Measurements from ENCODE around the gene CLASP2.
A peak's percentile ranks its signal among the peaks of the same experiment; 100 is the strongest.
"Not testable (repeated sequence)": the region's sequence is repeated elsewhere in the genome, so short reads cannot be mapped to it uniquely, and the experiment has no call there.

The CLASP2 gene

DNA sequence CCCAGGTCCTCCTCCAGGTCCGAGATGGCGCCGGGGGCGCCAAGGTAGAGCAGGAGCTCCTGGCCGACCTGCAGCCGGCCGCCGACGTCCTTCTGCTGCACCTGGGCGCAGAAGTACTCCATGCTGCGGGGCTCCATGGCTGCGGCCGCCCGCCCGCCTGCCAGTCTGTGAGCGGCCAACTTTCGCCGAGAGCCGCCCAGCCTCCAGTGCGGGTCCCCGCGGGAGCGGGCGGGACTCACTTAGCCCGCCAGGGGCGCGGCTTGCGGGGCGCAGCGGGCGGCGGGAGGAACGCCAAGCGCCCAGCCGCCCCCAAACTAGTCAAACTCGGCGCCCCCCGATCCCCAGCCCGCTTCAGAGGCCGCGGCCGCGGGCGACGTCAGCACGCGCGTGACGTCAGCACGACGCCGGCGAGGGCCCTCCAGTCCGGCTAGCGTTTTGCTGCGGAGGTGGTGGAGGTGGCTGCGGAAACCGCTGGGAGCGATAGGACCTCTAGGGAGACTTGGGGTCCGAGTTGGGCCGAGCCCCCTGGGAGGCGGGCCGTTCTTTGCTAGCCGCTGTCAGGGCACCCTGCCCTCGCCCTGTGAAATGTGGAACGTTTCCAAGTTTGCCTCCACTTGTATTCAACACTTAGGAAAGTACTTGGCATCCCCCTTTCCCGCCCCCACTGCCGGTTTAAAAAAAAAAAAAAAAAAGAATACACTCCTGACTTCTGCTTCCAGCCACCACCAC, at the start of gene CLASP2:
Gene CLASP2 (minus strand): TSS at position 389 of the 729 bp plus-strand sequence. CDS start 252 bp downstream, at position 137.
- peak; percentile 70 to 84 for DNase-seq

DNA sequence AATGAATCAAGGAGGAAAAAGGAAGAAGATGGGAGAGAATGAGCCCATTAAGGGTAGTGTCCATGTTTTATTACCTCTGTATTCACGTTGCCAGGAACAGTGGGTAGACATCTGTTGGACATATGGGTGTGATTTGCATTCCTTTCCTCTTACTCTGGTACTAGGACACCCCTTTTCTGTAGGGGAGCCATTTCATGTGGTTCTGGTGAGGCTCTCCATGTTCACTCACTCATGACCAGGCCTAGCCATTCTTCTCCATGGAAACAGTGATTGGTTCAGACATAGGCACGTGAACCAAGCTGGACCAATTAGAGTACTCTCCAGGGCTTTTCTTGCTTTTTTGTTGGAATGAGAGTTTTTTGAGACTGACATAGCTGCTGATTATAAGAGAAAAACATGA, 40.8 kb upstream of the CLASP2 start:
- no peak for DNase-seq

DNA sequence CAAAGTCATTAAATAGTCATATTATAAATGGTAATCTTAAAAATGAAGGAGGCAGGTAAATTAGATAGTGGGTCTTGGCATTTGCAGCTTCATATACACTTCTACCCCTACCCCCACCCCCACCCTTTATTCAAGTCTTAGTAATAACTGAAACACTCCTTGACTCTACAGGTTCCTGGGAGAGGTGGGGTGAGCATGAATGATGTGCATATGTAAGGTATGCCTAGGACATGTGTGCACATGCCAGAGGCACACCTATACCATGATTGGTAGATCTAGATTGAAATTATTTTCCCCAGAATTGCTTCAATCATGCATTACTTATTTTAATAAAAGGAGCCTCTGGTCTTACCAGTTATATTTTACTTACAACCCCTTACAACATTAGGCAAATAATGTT, 40.2 kb upstream of the CLASP2 start:
- DNase-seq = no peak

DNA sequence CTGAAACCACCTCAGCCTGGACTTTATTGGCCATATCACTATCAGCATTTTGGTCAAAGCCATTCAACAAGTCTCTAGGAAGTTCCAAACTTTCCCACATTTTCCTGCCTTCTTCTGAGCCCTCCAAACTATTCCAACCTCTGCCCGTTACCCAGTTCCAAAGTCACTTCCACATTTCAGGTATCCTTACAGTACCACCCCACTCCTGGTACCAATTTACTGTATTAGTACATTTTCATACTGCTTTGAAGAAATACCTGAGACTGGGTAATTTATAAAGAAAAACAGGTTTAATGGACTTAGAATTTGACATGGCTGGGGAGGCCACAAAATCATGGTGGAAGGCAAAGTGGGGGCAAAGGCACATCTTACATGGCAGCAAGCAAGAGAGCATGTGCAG, 36.3 kb upstream of the CLASP2 start:
- DNase-seq = not testable (repeated sequence)

DNA sequence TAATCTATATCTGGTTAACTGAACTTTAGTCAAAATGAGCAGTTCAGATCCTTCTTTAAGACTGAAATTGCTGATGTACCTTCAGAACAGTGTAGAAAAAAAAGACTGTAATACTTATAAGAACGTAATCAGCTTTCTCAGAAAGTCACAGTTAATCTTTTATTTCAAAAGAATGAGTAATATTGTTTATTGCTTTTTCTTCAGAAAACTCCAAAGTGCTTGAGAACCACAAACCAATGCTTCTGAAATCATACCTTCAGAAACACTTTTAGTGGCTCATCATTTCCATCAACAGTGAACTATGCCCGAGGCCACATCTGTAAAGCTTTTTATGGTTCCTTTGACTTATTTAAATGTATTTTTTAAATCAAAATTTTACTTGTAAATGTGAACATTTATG, 33.3 kb upstream of the CLASP2 start:
- DNase-seq = no peak

DNA sequence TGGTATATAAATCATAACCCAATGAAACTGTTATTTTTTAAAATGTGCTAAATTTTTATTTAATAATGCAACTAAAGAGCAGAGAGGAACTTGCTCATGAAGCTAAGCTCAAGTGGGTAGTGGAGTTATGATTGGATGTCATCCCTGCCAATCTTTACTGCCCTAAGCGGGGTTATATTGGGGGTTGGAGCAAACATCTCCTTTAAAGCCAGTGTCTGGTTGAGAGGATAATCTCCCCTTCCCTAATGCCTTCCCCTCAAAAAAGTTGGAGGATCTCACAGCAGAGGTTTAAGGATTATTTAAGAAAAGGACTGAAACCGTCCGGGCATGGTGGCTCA, 32.1 kb upstream of the CLASP2 start:
- DNase-seq = no peak

DNA sequence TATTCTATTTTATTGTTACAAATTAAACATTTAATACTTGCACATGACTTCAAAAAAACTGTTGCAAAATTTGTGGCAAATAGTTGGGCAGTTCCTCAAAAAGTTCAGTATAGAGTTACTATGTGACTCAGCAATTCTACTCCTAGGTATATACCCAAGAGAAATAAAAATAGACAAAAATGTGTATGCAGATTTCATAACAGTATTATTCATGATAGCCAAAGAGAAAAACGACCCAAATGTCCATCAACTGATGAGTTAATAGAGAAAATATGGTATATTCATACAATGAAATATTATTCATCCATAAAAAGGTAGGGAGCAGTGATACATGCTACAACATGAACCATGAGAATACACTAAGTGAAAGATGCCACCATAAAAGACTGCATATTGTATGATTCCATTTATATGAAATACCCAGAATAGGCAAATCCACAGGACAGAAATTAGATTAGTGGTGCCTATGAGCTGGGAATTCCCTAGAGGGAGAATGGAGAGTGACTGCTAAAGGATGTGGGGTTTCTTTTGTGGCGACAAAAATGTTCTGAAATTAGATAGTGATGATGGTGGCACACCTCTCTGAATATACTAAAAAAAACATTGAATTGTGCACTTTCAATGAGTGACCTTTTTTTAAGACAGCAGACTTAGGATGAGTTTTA, 31.6 kb upstream of the CLASP2 start:
- no peak for DNase-seq

DNA sequence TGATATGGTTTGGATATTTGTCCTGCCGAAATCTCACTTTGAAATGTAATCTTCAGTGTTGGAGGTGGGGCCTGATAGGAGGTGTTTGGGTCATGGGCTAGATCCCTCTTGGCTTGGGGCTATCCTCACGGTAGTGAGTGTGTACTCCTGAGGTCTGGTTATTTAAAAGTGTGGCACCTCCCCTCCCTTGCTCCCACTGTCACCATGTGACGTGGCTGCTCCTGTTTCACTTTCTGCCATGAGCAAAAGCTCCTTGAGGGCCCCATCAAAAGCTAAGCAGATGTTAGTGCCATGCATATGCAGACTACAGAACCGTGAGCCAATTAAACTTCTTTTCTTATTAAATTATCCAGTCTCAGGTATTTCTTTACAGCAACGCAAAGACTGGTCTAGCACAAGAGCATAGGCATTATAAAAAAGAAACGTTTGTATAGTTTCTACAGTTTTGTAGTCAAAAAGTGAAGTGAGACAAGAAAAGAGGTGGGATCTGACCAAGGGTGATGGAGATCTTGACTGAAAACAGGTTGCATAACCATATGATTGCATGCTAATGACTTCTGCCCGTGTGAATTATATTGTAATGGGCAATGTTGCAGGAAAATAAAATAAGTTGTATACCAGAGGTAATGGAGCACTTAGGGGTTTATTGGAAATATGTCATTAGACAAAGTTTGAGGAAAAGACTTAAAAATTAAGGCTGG, 28.5 kb upstream of the CLASP2 start:
- no peak for DNase-seq

DNA sequence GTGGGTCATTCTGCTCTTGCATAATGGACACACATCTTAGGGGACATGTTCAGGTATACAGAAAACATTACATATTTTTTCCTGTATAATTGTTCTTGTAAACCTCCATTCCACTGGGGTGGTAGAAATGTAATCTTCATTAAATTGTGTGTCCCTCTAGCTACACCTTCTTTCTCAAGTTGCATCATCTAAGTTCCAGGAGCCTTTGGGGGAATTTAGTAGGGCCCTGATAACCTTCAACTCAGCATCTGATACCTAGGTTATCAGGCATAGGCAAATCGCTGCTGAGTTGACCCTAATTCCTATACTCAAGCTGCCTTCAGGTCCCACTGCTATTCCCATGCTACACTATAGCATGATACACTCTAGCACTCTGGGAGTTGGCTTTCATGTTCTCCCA, 19.1 kb upstream of the CLASP2 start:
- no peak for DNase-seq

DNA sequence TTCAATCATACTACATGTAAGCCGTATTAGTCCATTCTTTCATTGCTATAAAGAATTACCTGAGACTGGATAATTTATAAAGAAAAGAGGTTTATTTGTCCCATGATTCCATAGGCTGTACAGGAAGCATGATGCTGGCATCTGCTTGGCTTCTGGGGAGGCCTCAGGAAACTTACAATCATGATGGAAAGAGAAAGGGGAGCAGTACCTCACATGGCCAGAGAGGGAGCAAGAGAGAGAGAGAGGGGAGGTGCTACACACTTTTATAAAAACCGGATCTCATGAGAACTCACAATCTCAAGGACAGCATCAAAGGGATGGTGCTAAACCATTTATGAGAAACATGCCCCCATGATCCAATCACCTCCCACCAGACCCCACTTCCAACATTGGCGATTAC, 14.3 kb upstream of the CLASP2 start:
- DNase-seq = no peak

DNA sequence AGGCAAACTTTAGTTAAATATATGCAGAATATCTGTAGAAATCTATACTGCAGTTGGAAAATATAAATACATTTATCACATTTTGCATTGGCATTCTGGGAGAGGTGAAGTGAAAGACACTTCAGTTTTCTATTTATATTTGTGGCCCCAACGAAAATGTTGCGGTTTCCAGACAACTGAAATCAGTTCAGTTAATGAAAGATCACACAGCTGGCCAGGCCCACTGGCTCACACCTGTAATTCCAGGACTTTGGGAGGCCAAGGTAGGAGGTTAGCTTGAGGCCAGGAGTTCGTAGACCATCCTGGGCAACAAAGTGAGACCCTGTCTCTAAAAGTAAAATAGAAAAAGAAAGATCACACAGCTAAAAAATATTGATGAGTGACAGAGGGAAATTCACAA, 11.9 kb upstream of the CLASP2 start:
- DNase-seq = no peak

DNA sequence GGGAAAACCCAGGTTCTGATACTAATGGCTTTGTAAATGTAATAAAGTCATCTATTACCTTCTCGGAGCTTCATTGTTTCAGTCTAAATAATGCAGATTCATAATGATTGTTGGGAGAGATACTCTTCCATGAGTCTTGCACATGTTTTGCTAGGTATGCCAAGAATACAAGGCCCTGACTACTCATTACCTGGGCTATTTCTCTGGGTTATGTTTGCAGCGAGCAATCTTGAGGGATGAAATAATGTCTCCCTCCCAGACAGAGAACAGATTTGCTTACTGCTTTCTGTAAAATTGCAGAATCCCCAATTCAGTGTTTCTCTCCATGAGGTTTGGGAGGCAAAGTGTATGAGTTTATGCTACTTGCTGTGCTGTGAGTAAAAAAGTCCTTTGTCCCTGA, 6.2 kb upstream of the CLASP2 start:
- DNase-seq = no peak

DNA sequence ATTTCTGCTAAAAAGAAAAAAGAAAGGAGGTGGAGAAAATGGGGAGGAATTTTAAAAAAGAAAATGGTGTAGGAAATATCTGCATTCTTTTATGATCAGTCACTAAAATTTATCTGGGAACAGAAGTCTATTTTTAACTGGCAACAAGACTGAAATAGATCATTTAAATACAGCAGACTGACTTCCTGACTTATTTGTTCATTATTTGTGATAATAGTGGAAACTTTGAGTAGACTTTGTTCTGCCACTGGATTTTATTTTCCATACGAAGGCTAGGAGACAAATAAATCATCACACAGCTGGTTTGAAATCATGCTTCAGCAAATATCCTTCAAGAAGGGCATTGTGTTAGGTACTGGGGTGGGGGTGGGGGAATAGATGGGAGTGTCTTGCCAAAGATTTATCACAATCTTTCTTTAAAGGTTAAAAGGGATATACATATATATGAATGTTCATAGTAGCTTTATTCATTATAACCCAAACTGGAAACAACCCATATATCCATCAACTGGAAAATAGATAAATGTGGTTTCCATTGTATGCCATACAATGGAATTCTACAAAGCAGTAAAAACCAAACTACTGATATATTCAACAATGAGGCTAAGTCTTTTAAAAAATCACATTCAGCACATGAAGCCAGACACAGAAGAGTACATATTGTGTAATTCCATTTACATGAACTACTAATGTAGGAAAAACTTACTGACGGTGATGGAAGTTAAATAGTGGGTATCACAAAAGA, 4.7 kb upstream of the CLASP2 start:
- DNase-seq = no peak

DNA sequence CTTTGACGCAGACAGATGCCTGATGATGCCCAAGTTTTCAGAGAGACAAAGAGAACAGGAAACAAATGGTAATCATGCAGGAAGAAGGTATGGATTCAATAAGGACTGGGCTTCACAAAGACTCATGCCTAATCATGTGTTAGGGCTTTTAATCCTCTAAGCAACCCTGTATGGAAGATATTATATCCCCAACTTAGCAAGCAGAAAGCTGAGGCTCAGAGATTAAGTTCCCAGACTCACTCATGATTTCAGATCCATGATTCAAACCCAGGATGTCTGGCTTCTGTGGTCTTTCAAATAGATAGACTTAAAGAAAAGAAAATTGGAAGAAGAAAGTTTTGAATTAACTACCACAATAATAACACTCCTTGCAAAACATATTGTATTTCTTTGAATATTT, 4.1 kb upstream of the CLASP2 start:
- no peak for DNase-seq

DNA sequence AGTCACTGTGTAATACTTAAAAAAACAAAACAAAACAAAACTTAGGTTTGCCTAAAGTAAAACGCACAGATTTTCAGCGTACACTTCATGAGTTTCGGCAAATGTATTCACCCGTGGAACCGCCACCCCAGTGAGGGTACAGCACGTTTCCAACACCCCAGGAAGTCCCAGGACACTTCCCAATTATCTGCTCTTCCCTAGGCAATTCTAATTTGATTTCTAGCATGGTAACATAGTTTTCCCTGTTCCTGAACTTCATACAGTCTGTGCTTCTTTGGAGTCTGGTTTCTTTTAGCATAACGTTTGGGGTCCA, 497 bp upstream of the CLASP2 start:
- DNase-seq = no peak

DNA sequence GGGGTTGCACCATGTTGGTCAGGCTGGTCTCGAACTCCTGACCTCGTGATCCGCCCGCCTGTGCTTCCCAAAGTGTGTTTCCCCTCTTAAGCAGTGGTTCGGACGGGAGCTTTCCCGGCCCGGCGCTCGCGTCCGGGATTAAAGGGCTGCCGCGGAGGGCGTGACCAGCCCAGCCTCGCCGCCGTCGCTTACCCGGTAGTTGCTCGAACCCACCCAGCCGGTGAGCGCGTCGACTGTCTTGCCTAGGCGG, 513 bp downstream of the CLASP2 start:
- peak in 1 of 2 experiments; percentile 37 for DNase-seq

DNA sequence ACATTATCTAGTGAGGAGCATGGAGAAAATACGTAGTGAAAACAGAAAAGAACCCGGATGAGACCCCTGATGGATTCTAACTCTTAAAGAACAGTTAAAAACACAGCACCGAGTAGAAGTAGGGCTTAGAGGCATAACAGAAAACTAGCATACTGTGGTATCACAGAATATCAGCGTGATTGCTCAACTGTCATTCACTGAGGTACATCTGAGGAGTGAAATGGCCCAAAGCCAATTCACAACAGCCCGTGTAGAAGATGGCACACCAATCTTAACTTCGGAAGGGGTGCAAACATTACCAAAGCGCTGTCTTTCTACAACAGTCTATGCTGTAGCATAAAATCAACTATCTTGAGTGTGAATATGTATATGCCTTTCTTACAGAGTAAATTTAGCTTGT, 1.8 kb downstream of the CLASP2 start:
- DNase-seq = no peak

DNA sequence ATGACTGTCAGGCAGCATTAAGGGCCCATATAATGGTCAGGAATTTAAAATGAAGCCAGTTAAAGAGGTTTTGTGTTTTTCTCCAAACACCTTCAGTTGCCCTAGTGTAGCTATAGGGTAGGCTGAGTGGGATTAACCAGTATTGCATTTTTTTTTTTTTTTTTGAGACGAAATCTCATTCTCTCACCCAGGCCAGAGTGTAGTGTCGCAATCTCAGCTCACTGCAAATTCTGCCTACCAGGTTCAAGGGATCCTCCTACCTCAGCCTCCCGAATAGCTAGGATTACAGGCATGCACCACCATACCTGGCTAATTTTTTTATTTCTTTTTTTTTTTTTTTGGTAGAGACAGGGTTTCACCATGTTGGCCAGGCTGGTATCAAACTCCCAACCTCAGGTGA, 7.0 kb downstream of the CLASP2 start:
- DNase-seq = no peak

DNA sequence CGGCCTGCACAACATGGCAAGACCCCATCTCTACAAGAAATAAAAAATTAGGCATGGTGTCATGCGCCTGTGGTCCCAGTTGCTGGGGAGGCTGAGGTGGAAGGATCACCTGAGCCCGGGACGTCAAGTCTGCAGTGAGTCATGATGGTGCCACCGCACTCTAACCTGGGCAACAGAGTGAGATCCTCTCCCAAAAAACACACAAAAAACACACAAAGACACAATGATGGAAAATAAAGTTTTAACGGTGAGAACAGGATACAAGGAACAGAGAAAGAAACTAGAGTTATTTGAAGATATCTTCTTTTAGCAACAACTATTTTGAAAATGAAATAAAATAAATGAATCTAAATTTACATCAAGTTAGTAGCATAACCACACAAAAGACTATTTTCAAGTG, 12.0 kb downstream of the CLASP2 start:
- no peak for DNase-seq

DNA sequence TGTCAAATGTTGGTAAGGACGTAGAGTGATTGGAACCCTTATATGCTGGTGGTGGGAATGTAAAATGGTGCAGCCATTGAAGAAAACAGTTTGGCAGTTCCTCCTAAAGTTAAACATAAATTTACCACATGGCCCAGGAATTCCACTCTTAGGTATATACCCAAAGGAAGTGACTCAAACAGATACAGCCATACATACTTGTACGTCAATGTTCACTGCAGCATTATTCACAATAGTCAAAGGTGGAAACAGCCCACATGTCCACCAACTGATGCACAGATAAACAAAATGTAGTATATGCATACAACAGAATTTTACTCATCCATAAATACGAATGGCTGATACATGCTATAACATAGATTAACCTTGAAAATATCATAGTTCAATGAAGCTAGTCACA, 13.2 kb downstream of the CLASP2 start:
- DNase-seq = no peak

DNA sequence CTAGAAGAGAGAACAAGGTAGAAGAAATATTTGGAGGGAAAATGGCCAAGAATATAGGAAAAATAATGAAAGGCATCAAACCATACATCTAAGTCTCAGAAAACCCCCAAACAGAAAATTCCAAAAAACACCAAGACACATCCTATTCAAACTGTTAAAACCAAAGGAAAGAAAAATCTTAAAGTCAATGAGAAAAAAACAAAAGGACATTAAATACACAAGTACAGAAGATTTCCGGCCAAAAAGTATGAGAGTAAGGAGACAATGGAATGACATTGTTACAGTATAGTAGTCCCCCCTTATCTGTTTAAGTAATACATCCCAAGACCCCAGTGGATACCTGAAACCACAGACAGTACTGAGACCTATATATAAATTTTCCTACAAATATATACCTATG, 18.8 kb downstream of the CLASP2 start:
- no peak for DNase-seq

DNA sequence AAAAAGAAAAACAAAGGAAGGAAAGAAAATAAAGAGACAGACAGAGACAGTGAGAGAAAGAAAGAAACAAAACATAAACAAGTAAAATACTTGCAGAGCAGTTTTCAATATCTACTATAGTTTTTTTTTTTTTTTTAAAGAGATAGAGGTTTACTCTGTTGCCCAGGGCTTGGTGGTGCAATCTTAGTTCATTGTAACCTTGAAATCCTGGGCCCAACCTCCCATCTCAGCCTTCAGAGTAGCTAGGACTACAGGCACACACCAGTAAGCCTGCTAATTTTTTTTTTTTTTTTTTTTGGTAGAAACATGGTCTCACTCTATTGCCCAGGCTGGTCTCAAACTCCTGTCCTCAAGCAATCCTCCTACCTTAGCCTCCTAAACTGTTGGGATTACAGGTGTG, 23.1 kb downstream of the CLASP2 start:
- no peak for DNase-seq

DNA sequence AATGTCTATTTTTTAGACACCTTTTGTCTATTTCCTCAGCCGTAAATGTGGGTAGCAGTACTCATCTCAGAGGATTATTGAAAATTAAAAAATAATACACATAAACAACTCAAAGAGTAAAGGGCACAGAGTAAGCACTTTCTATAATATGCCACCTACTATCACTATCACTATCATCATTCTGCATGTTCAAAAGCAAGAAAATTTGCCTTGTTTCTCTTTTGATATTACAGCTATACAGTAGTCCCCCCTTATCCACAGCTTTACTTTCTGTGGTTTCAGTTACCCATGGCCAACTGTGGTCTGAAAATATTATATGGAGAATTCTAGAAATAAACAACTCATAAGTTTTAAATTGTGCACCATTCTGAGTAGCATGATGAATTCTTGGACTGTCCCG, 27.7 kb downstream of the CLASP2 start:
- no peak for DNase-seq

DNA sequence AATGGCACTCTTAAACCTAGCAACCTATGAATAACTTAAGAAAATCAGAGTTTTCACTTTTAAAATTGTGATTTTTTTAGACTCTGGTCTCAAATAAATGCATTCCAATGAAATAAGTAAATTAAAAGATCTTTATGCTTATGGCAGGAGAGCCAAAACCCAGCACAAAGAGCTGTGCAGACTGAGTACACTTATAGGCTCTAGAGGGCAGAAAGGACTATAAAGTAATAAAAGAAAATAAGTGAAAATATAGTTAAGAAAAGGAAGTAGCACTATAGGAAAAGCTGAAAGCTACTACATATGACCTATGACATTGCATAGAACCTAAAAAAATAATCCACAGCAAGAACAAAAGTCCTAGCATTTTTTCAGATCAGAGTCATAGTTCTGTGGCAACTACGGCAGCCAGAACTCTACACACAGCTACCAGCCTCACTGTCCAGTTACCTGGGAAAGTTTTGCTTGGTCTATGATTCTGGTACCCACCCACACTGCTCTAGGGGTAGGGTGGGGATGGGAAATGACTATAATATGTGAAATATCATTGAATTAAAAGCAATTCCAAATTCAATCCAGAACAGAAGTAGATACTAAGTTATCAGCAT, 30.5 kb downstream of the CLASP2 start:
- no peak for DNase-seq

Data from SHP77 (cell line).